ENCODE results near the gene CCDC138.

The CCDC138 gene

DNA sequence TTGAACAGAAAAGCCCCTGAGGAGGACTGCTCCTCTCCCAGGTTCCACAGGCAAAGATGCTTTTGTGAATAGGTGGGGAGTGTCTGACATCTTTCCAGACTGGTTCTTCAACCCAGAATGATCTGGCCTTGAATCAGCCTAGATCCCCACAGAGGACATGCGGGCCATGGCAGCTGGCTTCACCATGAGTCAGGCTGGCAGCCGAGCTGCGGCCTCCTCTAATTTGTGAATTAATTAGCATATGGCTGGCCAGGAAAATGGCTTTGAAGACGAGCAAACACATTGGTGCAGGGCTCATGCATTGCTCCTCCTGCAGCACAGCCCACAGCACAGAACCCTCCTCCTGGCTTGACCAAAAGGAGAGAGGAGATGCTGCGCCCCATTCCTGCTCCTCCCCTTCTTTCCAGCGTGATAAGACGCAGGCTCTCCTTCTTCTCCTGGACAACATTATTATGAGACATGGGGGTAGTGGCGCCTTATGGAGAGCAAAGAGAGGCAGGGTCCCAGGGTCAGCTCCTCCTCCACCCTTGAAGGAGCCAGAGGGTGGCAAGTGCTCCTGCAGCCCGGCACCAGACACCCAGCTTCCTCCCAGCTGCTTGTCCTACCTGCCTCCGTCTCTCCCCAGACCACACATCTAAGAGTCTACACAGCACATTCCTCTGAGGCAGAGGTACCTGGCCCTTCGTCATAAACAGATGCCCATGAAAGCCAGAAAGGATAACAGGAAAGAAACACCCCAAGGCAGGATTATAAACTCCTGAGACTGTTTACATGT is 135.8 kb downstream of the CCDC138 start:
- Histone ChIP-seq H3K27me3 (ENCODE audit: insufficient read depth, insufficient read length) (no peaks in the 10 kb centered on the region), H3K4me3 (ENCODE audit: insufficient read length, low read depth) (no peak overlapping the region), H3K9ac (ENCODE audit: insufficient read length, low read depth) (no peak overlapping the region), H3K9me3 (ENCODE audit: insufficient read depth, low read length) (no peaks in the 10 kb centered on the region), H3K36me3 (ENCODE audit: insufficient read depth, insufficient read length, low read length) (no peaks in the 10 kb centered on the region), H3K4me1 (ENCODE audit: insufficient read depth, insufficient read length) (peaks cover 15% of the 10 kb centered on the region)
- no peak for TF ChIP-seq ZNF274 (IDR thresholded peaks at IDR 0.05; ENCODE audit: low read depth, low read length)
- no peak for DNase-seq (ENCODE audit: low read depth, low spot score)

GRCh38 chr2:108923019-108923700 is 136.6 kb downstream of the CCDC138 start:
- no peak for DNase-seq (ENCODE audit: low read depth, low spot score)
- no peaks in the 10 kb centered on the region for H3K36me3 ChIP-seq (ENCODE audit: insufficient read depth, insufficient read length, low read length)
- H3K9ac ChIP-seq (ENCODE audit: insufficient read length, low read depth) = no peak overlapping the region
- no peaks in the 10 kb centered on the region for H3K27me3 ChIP-seq (ENCODE audit: insufficient read depth, insufficient read length)
- TF ChIP-seq YY1 (IDR thresholded peaks at IDR 0.05; ENCODE audit: insufficient read depth, insufficient read length) (no peak), ZNF274 (IDR thresholded peaks at IDR 0.05; ENCODE audit: low read depth, low read length) (no peak), SUZ12 (IDR thresholded peaks at IDR 0.05; ENCODE audit: extremely low read depth, insufficient read depth, insufficient read length) (no peak)
- peaks cover 15% of the 10 kb centered on the region for H3K4me1 ChIP-seq (ENCODE audit: insufficient read depth, insufficient read length)
- H3K4me3 ChIP-seq (ENCODE audit: insufficient read length, low read depth) = no peak overlapping the region
- H3K9me3 ChIP-seq (ENCODE audit: insufficient read depth, low read length) = no peaks in the 10 kb centered on the region

- H3K4me3 ChIP-seq (ENCODE audit: insufficient read length, low read depth) = no peak overlapping the region
- H3K9ac ChIP-seq (ENCODE audit: insufficient read length, low read depth) = no peak overlapping the region
- peaks cover 11% of the 10 kb centered on the region for H3K4me1 ChIP-seq (ENCODE audit: insufficient read depth, insufficient read length)
- no peaks in the 10 kb centered on the region for H3K27me3 ChIP-seq (ENCODE audit: insufficient read depth, insufficient read length)
- no peak for TF ChIP-seq YY1 (IDR thresholded peaks at IDR 0.05; ENCODE audit: insufficient read depth, insufficient read length)
- no peak for TF ChIP-seq SUZ12 (IDR thresholded peaks at IDR 0.05; ENCODE audit: extremely low read depth, insufficient read depth, insufficient read length)
- TF ChIP-seq ZNF274 (IDR thresholded peaks at IDR 0.05; ENCODE audit: low read depth, low read length) = no peak
- no peaks in the 10 kb centered on the region for H3K9me3 ChIP-seq (ENCODE audit: insufficient read depth, low read length)
- DNase-seq (ENCODE audit: low read depth, low spot score) = no peak
- no peaks in the 10 kb centered on the region for H3K36me3 ChIP-seq (ENCODE audit: insufficient read depth, insufficient read length, low read length)
Measured at GRCh38 chr2:108923736-108924579, 137.4 kb downstream of the CCDC138 start.

- Histone ChIP-seq H3K36me3 (ENCODE audit: insufficient read depth, insufficient read length, low read length) (no peaks in the 10 kb centered on the region), H3K4me1 (ENCODE audit: insufficient read depth, insufficient read length) (peaks cover 11% of the 10 kb centered on the region), H3K4me3 (ENCODE audit: insufficient read length, low read depth) (no peak overlapping the region), H3K27me3 (ENCODE audit: insufficient read depth, insufficient read length) (no peaks in the 10 kb centered on the region), H3K9ac (ENCODE audit: insufficient read length, low read depth) (no peak overlapping the region), H3K9me3 (ENCODE audit: insufficient read depth, low read length) (no peaks in the 10 kb centered on the region)
- DNase-seq (ENCODE audit: low read depth, low spot score) = no peak
- no peak for TF ChIP-seq SUZ12 (IDR thresholded peaks at IDR 0.05; ENCODE audit: extremely low read depth, insufficient read depth, insufficient read length)
- TF ChIP-seq ZNF274 (IDR thresholded peaks at IDR 0.05; ENCODE audit: low read depth, low read length) = no peak
- no peak for TF ChIP-seq YY1 (IDR thresholded peaks at IDR 0.05; ENCODE audit: insufficient read depth, insufficient read length)
Measured at GRCh38 chr2:108924580-108925251, 138.1 kb downstream of the CCDC138 start.

DNA sequence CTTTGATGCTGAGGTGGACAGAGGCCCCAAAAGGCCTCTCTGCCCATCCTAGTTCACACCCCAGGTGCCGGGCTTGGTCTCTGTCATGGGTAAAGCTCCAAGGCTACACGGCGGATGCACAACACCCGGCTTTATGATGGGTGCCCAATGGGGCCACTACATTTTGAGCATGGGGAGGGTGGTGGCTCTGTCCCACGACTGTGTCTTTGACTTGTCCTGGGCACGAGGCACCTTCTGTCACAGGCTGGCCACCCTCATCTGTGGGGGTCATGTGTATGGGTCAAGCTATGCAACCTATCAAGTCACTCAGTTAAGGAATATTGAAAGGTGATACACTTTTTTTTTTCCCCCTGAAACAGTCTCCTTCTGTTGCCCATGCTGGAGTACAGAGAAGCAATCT is 138.7 kb downstream of the CCDC138 start:
- no peak for DNase-seq (ENCODE audit: low read depth, low spot score)
- Histone ChIP-seq H3K4me3 (ENCODE audit: insufficient read length, low read depth) (no peak overlapping the region), H3K36me3 (ENCODE audit: insufficient read depth, insufficient read length, low read length) (no peaks in the 10 kb centered on the region), H3K9ac (ENCODE audit: insufficient read length, low read depth) (no peak overlapping the region), H3K9me3 (ENCODE audit: insufficient read depth, low read length) (no peaks in the 10 kb centered on the region), H3K27me3 (ENCODE audit: insufficient read depth, insufficient read length) (no peaks in the 10 kb centered on the region), H3K4me1 (ENCODE audit: insufficient read depth, insufficient read length) (peaks cover 11% of the 10 kb centered on the region)
- no peak for TF ChIP-seq ZNF274 (IDR thresholded peaks at IDR 0.05; ENCODE audit: low read depth, low read length)
- TF ChIP-seq YY1 (IDR thresholded peaks at IDR 0.05; ENCODE audit: insufficient read depth, insufficient read length) = no peak
- TF ChIP-seq SUZ12 (IDR thresholded peaks at IDR 0.05; ENCODE audit: extremely low read depth, insufficient read depth, insufficient read length) = no peak

- Histone ChIP-seq H3K27me3 (ENCODE audit: insufficient read depth, insufficient read length) (no peaks in the 10 kb centered on the region), H3K4me3 (ENCODE audit: insufficient read length, low read depth) (no peak overlapping the region), H3K9ac (ENCODE audit: insufficient read length, low read depth) (no peak overlapping the region), H3K4me1 (ENCODE audit: insufficient read depth, insufficient read length) (peaks cover 12% of the 10 kb centered on the region), H3K36me3 (ENCODE audit: insufficient read depth, insufficient read length, low read length) (no peaks in the 10 kb centered on the region), H3K9me3 (ENCODE audit: insufficient read depth, low read length) (no peaks in the 10 kb centered on the region)
- DNase-seq (ENCODE audit: low read depth, low spot score) = no peak
- TF ChIP-seq ZNF274 (IDR thresholded peaks at IDR 0.05; ENCODE audit: low read depth, low read length) = no peak
Measured at GRCh38 chr2:108925735-108926134, 139.2 kb downstream of the CCDC138 start.
